Activated T-cell treated with anti-CD3 and anti-CD28 coated beads for 24 hours (primary cell): ENCODE measurements around the gene CEP350.

ENCODE experiments used
- DNase-seq: peaks from one replicate; pipeline ENCODE4 v3.0.0-alpha.2; 2020; ENCODE audit warnings: low read depth

CEP350 gene

GRCh38 chr1:180157108-180157507, 202.5 kb downstream of the CEP350 start:
- DNase-seq: no peak

DNA sequence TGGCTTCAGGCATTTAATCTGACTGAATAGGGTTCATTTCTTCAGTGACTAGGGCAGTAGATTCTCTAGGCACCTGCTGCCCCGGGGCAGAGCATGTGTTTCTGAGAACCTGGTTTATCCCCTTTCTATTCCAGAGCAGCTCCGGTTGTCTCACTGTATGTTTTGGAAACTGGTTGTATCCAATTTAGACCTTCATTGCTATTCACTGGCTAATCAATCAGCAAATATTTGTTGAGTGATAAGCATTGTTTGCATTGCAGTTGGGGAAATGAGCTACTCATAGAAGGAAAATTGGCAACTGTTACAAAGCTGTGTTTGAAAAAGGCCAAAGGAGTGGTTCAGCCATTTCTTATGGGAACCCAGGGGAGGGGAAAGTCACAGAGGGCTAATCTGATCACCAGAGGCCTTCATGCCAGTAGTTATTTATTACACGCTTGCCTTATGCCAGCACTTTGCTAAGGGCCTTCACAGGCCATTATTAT, 203.0 kb downstream of the CEP350 start:
- DNase-seq: no peak

- DNase-seq: no peak
Observed at GRCh38 chr1:180158149-180159147, 203.8 kb downstream of the CEP350 start.

- DNase-seq: no peak
Observed at GRCh38 chr1:180160357-180160756, 205.7 kb downstream of the CEP350 start.

GRCh38 chr1:180163041-180163440, 208.4 kb downstream of the CEP350 start:
- no peak for DNase-seq
